EL (cell line): ENCODE data around the gene P4HB.

ENCODE experiments used
- DNase-seq: peaks from one replicate; pipeline ENCODE4 v3.0.0-alpha.2; 2016

The P4HB gene

DNA sequence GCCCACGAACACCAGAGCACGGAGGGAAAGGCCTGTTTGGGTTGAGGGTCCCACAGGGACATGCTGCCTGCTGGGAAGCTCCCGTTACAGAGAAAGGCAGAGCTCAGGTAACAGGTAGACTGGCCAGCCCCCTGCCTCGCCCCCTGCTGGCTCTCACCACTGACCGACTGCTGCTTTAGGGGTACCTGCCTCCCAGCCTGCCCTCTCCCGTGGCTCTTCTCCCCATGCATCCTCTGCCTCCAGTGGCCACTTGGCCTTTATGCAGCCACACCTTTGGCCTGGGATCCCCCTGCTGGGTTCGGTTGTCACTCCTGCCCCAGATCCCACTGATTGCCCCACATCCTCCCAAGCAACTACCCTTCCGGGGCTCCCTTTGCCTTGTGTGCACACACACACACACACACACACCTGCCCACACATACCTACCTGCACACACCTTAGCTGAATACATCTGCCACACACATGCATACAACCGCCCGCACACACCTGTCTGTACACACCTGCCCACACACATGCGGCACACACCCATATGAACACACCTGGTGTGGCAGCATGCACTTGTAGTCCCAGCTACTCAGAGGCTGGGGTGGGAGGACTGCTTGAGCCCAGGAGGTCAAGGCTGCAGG, 34.4 kb downstream of the P4HB start:
- no peak for DNase-seq

DNA sequence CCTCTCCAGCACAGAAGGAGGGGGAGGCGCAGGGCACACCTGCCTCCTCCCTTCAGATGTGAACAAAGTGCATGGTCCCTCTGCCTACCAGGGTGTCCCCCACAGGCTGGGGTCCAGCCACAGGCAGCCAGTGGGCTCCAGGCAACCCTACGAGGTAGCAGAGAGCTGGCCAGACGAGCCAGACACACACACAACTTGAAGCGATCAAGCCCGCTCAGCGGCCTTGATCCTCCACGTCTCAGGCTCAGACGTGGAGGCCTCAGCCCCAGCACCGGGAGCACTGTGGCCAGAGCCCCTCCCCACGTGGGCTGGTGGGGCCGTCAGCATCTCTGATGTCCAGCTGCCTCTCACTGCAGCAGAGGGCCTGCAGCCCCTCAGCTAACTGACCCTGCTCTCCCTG, 35.7 kb downstream of the P4HB start:
- no peak for DNase-seq

DNA sequence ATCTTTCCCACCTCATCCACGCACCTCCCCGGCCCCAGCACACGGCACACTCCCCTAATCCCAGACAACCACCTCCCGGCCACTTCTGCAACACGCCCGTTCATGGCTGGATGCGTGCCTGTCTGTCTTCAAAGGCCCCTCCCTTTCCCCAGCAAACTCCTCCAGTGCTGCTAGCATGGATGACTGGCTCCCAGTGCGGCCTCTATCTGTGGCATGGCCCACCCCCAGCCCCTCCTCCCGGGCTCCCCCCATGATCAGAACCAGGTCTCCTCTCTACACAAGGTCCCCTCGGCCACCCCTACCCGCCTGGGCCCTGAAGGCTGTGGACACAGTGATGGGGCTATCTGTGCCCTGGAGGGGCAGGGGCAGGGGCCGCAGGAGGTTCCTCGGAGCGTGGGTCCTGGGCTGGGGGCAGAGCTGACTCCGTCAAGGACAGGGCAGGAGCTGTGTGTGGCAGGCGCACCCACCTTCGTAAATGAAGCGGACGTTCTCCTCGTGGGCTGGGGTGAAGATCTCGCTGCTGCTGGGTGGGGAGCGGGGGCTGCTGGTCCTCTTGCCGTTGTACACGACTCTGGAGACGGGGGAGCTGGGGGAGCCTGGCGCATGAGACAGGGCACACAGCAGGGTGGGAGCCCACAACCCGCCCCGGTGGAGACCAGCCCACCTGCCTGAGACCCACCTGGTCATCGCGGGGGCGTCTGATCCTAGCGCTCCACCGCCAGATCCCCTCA, 36.4 kb downstream of the P4HB start:
- no peak for DNase-seq

DNA sequence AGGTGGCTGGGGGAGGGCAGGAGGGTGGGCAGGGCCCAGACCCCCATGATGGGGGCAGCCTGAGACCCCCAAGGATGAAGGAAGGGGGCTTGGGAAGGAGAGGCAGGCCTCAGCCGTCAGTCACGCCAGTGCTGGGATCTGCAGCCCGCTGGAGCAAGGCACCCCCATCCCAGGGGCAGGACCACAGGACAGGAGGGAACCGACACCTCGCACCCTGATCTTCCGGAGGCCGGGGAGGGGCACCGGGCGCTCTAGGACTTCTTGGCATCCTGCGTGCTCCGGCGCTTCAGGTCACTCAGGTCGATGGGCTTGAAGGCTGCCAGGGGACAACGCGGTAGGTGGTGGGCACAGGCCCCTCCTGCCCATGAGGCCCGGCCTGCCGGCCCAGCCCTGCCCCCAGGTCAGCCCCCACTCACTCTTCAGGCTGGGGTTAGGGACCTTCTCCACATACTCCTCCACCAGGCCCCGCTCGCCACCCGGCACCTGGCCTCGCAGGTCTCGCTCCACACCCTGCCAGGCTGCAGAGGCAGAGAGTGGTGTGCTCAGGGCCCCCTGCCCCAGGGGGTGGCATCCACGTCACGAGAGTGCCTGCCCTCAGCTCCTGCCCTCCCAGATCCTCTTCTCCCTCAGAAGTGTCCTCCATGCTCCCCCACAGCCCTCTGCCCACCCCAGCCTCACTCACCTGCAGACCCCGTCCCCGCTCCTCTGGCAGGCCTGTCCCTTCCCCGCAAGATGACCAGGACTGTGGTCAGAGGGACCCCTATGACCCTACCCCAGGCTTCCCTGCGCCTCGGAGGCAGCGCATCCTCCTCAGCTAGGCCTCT, 37.1 kb downstream of the P4HB start:
- DNase-seq: no peak

DNA sequence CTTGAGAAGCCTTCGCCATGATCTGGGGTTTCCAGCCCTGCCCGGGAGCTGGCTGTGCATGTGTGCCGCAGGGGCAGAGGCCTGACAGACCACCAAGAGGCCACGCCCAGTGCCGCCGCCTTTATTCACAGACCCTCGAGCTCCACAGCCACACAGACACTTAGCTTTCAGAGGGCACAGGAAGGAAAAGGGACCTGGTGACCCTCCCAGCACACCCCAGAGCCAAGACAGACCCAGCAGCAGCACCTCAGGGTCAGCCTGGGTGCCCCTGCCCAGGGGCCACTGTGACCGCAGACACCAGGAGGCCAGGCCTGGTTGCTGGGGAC, 38.1 kb downstream of the P4HB start:
- no peak for DNase-seq

DNA sequence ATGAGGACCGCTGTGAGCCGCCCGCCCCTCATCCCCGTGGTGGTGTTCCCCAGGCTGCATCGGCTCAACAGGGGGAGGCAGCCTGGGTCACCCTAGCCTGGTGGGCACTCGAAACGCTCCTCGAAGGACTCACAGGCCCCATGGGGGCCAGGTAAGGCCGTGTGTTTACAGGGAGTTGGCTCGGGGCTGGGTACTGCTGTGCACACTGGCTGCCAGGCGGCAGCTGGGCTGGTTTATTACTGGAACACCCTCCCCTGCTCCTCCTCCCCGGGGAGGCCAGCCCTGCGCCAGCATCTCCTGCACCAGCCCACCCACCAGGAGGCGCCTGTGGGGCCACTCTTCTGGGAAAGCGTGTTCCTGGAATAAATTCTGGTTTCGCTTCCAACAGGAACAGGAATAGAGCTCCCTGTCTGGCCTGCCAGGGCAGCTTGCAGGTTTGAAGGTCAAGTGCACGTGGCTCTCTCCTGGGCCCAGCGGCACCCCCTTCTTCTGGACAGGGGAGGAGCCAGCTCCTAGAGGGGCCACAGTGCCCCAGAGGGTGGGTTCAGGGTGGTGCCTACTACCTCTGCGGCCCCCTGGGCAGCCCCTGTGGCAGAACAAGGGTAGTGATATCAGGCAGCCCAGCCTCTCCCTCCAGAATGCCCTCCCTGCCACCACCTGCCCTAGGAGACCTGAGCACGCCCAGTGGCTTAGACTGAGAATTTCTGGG, 38.6 kb downstream of the P4HB start:
- peak; percentile 27 for DNase-seq

DNA sequence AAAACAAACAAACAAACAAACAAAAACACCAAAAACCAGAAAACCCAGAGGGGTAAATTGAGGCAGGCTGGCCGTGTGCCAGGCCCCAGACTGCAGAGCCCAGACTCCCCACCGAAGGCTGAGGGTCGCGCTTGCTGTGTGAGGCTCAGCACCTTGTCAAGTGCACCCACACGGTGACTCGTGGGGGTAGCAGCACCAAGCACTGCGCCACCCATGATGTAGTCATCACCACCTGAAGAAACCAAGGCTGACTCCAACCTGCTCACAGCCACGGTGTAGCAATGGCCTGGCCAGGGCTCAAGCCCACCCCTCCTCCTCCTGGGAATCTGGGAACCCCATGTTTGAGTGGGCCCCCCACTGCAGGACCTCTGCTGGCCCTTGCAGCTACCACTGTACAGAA, 39.2 kb downstream of the P4HB start:
- DNase-seq: no peak

DNA sequence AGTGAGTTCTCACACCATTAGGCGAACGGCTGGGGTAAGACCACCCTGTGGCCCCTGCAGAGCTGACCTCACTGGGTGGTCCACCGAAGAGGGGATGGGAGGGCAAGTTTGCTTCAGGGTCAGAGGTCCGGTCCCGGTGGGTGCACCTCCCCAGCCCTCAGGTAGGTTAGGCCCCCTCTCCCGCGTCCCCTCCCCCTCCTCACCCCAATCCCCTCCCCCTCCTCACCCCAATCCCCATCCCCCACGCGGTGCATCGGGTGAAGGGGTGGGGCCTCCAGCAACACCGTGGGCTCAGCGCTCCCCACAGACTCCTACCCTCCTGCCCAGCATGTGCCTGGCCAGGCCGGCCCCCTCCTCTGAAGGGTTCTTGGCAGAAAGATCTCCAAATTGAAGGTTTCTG, 40.6 kb downstream of the P4HB start:
- DNase-seq: no peak

DNA sequence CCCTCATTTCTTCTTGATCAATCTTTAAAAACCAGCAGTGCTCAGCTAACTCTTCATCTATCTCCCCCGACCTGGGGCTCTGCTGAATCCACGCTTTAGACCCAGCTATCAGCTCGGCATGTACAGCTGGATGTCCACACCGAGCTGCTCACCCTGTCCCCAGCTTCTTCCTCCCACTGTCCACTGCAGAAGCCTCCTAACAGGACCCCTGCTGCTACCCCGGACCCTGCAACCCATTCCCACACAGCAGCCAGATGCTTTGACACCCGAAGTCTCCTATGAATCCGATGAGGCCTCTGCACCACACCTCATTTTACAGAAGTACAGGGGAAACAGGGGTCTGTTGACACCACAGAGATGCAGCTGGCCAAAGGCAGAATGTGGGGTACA, 42.6 kb downstream of the P4HB start:
- no peak for DNase-seq

DNA sequence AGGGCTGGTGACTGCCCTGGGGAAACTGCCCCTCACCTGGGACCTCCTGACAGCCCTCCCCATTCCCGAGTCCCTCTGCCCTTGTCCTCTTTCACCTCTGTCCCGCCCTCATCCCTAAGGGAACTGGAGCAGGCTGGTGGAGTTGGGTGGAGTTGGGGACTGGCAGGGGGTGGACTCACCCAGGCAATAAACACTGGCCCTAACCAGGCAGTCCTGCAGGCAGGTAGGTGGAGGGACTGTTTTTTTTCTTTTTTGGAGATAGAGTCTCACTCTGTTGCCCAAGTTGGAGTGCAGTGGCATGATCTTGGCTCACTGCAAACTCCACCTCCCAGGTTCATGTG, 44.7 kb downstream of the P4HB start:
- DNase-seq: no peak

DNA sequence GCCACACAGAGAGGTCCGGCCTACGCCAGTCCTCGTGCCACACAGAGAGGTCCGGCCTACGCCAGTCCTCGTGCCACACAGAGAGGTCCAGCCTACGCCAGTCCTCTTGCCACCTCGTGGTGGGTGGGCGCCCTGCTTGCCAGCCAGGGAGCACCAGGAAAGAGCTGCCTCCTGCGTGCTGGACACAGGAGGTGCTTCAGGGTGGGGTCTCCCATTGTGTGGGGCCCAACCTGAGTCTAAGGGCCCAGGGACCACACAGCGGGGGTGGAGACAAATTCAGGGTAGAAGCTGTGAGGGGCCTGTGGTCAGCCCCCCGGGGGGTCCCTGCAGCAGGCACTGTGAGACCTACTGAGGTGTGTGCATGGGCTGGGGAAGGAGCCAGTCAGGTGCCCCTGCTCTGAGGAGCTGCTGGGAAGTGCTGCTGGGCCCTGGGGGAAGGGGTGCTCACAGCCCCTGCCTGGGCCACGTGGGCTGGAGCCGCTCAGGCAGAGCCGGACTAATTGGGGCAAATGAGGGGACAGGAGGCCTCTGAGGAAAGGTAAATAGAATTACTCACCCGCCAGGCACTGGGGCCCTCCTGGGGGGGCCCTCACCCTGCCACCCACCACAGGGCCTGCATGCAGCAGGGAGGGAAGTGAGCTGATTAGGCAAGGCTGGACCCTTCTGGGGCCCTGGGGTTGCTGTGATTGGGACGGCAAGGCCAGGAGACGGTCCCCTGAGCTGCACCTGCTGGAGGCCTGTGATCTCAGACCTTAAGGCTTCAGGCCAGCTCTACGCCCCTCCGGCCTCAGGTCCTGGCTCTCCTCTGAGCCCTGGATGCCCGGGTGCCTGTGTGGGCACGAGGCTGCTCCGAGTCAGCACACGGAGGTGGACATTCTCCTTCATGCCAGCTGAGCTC, 45.3 kb downstream of the P4HB start:
- DNase-seq: no peak

DNA sequence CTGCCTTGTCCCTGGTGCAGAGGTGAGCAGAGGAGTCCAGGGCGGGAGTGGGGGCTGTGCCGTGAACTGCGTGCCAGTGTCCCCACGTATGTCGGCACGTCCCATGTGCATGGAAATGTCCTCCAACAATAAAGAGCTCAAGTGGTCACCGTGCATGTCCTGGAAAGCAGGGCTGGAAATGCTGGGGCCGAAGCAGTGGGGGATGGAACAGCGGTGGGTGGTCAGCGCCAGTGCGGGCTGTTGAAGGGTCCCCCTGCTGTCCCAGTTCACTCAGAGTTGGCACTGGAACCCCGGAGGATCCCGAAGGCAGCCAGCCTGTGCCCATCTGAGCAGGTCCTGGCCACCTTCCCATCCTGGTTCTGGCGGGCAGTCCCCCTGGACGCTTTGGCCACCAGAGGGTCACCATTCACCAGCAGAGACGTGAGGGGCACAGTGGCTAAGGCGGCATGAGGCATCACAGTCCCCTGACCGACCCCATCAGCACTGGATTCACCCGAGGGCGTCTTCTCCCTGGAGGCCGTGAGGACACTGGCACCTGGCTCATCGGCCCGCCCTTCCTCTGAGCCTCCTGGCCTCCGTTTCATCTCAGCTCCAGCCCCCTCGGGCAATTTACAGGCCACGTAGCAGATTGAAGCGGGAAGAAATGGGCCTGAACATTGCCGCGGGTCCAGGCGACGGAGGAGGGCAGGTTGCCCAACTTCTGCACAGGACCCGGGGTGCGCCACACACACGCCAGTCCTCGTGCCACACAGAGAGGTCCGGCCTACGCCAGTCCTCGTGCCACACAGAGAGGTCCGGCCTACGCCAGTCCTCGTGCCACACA, 46.3 kb downstream of the P4HB start:
- DNase-seq: no peak

DNA sequence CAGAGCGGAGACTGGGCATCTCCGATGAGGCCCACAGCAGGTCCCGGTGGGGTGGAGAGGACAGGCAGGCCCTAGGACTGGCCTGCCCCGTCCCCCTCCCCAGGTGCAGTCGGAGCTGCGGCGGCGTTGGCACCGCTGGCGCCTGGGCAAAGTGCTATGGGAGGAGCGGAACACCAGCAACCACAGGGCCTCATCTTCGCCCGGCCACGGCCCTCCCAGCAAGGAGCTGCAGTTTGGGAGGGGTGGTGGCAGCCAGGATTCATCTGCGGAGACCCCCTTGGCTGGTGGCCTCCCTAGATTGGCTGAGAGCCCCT, 47.0 kb downstream of the P4HB start:
- no peak for DNase-seq

DNA sequence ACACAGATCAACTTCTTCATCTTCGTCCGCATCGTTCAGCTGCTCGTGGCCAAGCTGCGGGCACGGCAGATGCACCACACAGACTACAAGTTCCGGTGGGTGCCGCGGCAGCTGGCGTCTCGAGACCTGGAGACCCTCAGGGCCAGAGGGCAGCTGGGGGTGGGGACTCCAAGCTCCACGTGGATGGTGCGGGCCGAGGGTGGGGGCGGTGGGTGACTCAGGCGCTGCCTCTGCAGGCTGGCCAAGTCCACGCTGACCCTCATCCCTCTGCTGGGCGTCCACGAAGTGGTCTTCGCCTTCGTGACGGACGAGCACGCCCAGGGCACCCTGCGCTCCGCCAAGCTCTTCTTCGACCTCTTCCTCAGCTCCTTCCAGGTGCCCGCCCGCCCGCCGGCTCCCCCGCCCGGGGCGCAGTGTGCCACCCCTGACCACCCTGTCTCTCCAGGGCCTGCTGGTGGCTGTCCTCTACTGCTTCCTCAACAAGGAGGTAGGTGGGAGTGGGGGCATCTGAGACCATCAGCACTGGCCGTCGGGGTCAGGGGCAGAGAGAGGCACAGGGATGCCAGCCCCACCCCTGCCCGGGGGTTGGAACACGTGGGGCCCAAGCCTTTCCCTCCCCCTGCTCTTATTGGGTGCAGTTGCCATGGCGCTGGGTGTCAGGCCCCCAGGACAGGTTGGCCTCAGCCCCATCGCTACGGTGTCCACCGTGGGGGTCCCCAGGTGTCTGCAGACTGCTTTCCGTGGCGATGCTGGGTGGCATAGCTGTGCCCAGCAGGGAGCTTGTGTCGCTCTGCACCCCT, 47.6 kb downstream of the P4HB start:
- no peak for DNase-seq

DNA sequence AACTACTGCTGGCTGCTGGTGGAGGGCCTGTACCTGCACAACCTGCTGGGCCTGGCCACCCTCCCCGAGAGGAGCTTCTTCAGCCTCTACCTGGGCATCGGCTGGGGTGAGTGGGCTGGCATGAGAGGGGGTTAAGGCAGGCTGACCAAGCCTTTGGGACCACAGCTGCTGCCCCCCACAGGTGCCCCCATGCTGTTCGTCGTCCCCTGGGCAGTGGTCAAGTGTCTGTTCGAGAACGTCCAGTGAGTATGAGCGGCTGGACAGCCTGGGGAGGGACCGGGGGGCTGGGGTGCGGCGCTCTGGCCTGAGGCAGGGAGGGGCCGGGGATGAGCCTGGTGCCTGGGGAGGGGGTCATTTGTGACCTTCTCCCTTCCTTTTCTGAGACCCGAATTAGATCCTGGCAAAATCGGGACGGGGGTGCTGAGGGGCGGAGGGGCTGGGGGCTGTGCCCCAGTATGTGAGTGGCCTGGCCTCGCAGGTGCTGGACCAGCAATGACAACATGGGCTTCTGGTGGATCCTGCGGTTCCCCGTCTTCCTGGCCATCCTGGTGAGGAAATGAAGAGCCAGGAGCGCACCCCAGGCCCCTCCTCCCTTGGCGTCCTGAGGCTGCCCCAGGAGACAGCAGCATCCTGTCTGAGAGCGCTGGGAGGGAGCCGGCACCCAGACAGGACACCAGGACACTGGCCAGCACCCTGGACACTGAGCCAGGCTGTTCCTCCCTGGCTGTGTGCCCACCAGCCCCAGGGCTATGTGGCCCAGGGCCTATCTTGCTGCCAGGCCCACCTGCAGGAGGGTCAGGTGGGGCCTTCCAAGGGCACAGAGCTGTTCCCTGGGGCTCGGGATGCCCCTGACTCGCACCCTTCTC, 48.4 kb downstream of the P4HB start:
- DNase-seq: no peak

DNA sequence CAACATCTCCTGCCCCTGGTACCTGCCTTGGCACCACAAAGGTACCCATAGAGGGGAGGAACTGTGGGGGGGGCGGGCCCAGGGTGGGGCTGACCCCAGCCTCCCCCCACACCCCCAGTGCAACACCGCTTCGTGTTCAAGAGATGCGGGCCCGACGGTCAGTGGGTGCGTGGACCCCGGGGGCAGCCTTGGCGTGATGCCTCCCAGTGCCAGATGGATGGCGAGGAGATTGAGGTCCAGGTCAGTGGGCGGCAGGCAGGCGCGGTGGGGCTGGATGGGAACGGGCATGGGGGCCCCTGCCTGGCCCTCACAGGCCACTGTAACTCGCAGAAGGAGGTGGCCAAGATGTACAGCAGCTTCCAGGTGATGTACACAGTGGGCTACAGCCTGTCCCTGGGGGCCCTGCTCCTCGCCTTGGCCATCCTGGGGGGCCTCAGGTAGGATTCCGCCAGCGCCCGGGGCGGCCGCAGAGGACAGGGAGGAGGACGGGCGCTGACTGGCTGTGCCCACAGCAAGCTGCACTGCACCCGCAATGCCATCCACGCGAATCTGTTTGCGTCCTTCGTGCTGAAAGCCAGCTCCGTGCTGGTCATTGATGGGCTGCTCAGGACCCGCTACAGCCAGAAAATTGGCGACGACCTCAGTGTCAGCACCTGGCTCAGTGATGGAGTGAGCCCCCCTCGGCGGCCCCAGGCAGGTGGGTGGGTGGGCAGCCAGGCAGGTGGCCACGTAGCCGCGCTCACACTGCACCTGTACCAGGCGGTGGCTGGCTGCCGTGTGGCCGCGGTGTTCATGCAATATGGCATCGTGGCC, 49.2 kb downstream of the P4HB start:
- DNase-seq: no peak

DNA sequence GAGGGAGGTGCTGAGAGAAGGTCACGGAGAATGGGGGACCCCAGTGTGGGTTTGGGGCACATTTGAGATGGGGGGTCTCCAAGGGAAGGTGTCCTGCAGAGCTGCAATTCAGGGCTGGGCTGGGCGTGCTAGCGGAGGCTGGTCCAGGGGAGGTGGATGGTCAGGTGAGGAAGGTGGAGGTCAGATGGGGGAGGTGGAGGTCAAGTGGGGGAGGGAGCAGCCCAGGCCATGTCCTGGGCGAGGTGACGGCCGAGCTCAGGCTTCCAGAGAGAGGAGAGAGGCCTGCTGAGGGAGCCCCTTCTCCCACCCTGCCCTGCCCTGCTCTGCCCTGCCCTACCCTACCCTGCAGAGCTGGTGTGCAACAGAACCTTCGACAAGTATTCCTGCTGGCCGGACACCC, 49.9 kb downstream of the P4HB start:
- DNase-seq: no peak

DNA sequence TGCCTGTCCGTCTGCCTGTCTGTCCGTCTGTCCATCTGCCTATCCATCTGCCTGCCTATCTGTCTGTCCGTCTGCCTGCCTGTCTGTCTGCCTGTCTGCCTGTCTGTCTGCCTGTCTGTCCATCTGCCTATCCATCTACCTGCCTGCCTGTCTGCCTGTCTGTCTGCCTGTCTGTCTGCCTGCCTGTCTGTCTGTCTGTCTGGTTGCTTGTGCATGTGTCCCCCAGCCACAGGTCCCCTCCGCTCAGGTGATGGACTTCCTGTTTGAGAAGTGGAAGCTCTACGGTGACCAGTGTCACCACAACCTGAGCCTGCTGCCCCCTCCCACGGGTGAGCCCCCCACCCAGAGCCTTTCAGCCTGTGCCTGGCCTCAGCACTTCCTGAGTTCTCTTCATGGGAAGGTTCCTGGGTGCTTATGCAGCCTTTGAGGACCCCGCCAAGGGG, 50.8 kb downstream of the P4HB start:
- no peak for DNase-seq
